H1 (cell line): ENCODE data around the gene MYO16. TPM values are rescaled to one million over a fixed set of nuclear protein-coding genes. Genes with fewer than 3 reads are reported as not detected.

Experiments
- CTCF ChIA-PET: fragments of 300-600 bp; sonication (Branson Sonifier 250); formaldehyde crosslinking; loops from one replicate; lab custom pipeline; 2021; ENCODE audit not compliant: partially characterized antibody; lab: Charles Lee
- POLR2A ChIA-PET: fragments of 300-600 bp; sonication (Branson Sonifier 250); formaldehyde crosslinking; loops from one replicate; lab custom pipeline; 2021; ENCODE audit warnings: inconsistent platforms; ENCODE audit not compliant: partially characterized antibody; lab: Charles Lee
- DNase-seq, 2 experiments: peaks; one replicate each; pipeline versions ENCODE4 v3.0.0 to v3.0.0-alpha.2; 2010 to 2022; ENCODE audit warnings: low spot score in 2 of 2, low read depth in 1 of 2, mixed read lengths in 1 of 2
- FAIRE-seq: peaks from 2 replicates; lab custom pipeline; 2011; peaks lifted over from hg19 to GRCh38; lab: Jason Lieb, UNC
- H2AFZ ChIP-seq: 2 replicates; pipeline ENCODE4 v1.8.1; 2012; ENCODE audit warnings: low read length, inconsistent platforms
- H2AK5ac ChIP-seq: 2 replicates; pipeline ENCODE4 v1.6.1; 2013; ENCODE audit warnings: low read depth, low read length
- H2BK120ac ChIP-seq: replicated peaks from 2 replicates; pipeline ENCODE3; 2013; ENCODE audit warnings: low read depth, low read length, inconsistent platforms
- H2BK12ac ChIP-seq: 2 replicates; pipeline ENCODE4 v1.6.1; 2013; ENCODE audit warnings: low read depth, low read length
- H2BK15ac ChIP-seq: 2 replicates; pipeline ENCODE4 v1.6.1; 2013; ENCODE audit warnings: low read length
- H2BK20ac ChIP-seq: 2 replicates; pipeline ENCODE4 v1.6.1; 2013; ENCODE audit warnings: low read length
- H2BK5ac ChIP-seq: 2 replicates; pipeline ENCODE4 v1.6.1; 2013; ENCODE audit warnings: low read depth, low read length
- H3K14ac ChIP-seq: 2 replicates; pipeline ENCODE4 v1.6.1; 2013; ENCODE audit warnings: inconsistent platforms; ENCODE audit not compliant: insufficient read length
- H3K18ac ChIP-seq: 2 replicates; pipeline ENCODE4 v1.6.1; 2013; ENCODE audit warnings: low read length; ENCODE audit errors: extremely low read depth
- H3K23ac ChIP-seq: 2 replicates; pipeline ENCODE4 v1.6.1; 2013; ENCODE audit warnings: inconsistent platforms; ENCODE audit not compliant: insufficient read length
- H3K23me2 ChIP-seq: 2 replicates; pipeline ENCODE4 v1.6.1; 2013; ENCODE audit warnings: low read depth, low read length
- H3K27ac ChIP-seq: 2 replicates; pipeline ENCODE4 v1.6.1; 2011; ENCODE audit warnings: low read depth, low read length, inconsistent platforms
- H3K27me3 ChIP-seq, 4 experiments: replicated peaks in 1 of 4; 1 replicate in 1 of 4; 2 replicates in 3 of 4; pipeline versions ENCODE4 v1.6.1 to v1.8.1; 2011 to 2013; ENCODE audit warnings: low read length in 3 of 4, mild to moderate bottlenecking in 3 of 4, inconsistent platforms in 2 of 4, mixed read lengths in 2 of 4, moderate library complexity in 1 of 4; ENCODE audit not compliant: control insufficient read depth in 3 of 4, insufficient read depth in 3 of 4; ENCODE audit errors: extremely low read depth in 1 of 4
- H3K36me3 ChIP-seq, 4 experiments: 2 replicates each; pipeline versions ENCODE4 v1.6.1 to v1.8.1; 2011 to 2013; ENCODE audit warnings: mild to moderate bottlenecking in 4 of 4, low read length in 3 of 4, moderate library complexity in 2 of 4, control low read depth in 1 of 4, inconsistent platforms in 1 of 4; ENCODE audit not compliant: insufficient read depth in 4 of 4, control insufficient read depth in 2 of 4
- H3K4ac ChIP-seq: replicated peaks from 2 replicates; pipeline ENCODE3; 2013; ENCODE audit warnings: low read length, low read depth, mixed read lengths, inconsistent platforms; ENCODE audit not compliant: insufficient read length
- H3K4me1 ChIP-seq, 4 experiments: replicated peaks in 1 of 4; 1 replicate in 1 of 4; 2 replicates in 3 of 4; pipeline versions ENCODE4 v1.6.1 to v1.8.1; 2011 to 2013; ENCODE audit warnings: low read length in 3 of 4, inconsistent platforms in 2 of 4, mixed read lengths in 1 of 4; ENCODE audit not compliant: insufficient read depth in 4 of 4, control insufficient read depth in 3 of 4
- H3K4me2 ChIP-seq, 2 experiments: 2 replicates each; pipeline versions ENCODE4 v1.6.1 to v1.8.1; 2011 to 2013; ENCODE audit warnings: low read depth in 2 of 2, low read length in 2 of 2, control low read depth in 1 of 2, inconsistent platforms in 1 of 2, mild to moderate bottlenecking in 1 of 2; ENCODE audit not compliant: insufficient read depth in 1 of 2
- H3K4me3 ChIP-seq, 4 experiments: fragments of 200-600, 300-600 bp in 1 of 4; sonication (generic), shearing (Covaris generic), sonication (Bioruptor Twin) in 1 of 4; 2 replicates each; pipeline versions ENCODE4 v1.5.1 to v1.8.1; 2011 to 2016; ENCODE audit warnings: low read length in 4 of 4, low read depth in 3 of 4, control low read depth in 2 of 4, inconsistent platforms in 2 of 4, mild to moderate bottlenecking in 2 of 4, mixed read lengths in 1 of 4, moderate library complexity in 1 of 4; ENCODE audit not compliant: insufficient read depth in 2 of 4; ENCODE audit errors: extremely low read depth in 1 of 4
- H3K56ac ChIP-seq: replicated peaks from 2 replicates; pipeline ENCODE3; 2013; ENCODE audit warnings: low read depth, mild to moderate bottlenecking, mixed read lengths, low read length, inconsistent platforms; ENCODE audit not compliant: insufficient read length
- H3K79me1 ChIP-seq: 2 replicates; pipeline ENCODE4 v1.6.1; 2013; ENCODE audit warnings: low read depth, low read length, control low read depth
- H3K79me2 ChIP-seq, 2 experiments: 2 replicates each; pipeline versions ENCODE4 v1.6.1 to v1.8.1; 2012 to 2013; ENCODE audit warnings: low read length in 2 of 2, mild to moderate bottlenecking in 2 of 2, inconsistent platforms in 1 of 2; ENCODE audit not compliant: insufficient read depth in 2 of 2, control insufficient read depth in 1 of 2
- H3K9ac ChIP-seq, 4 experiments: replicated peaks in 1 of 4; 1 replicate in 1 of 4; 2 replicates in 3 of 4; pipeline versions ENCODE4 v1.6.1 to v1.8.1; 2011 to 2013; ENCODE audit warnings: low read depth in 3 of 4, low read length in 3 of 4, control low read depth in 2 of 4, mild to moderate bottlenecking in 2 of 4, moderate library complexity in 2 of 4, inconsistent platforms in 1 of 4; ENCODE audit errors: extremely low read depth in 1 of 4
- H3K9me3 ChIP-seq, 2 experiments: 2 replicates each; pipeline versions ENCODE4 v1.6.1 to v1.8.1; 2012 to 2013; ENCODE audit warnings: mild to moderate bottlenecking in 2 of 2, moderate library complexity in 2 of 2, control low read depth in 1 of 2, inconsistent platforms in 1 of 2, low read depth in 1 of 2, low read length in 1 of 2, mixed read lengths in 1 of 2; ENCODE audit not compliant: insufficient read depth in 2 of 2
- H4K20me1 ChIP-seq, 2 experiments: replicated peaks in 1 of 2; 2 replicates each; pipeline versions ENCODE3 to v1.8.1; 2011 to 2013; ENCODE audit warnings: inconsistent platforms in 2 of 2, low read length in 2 of 2, mild to moderate bottlenecking in 1 of 2; ENCODE audit not compliant: insufficient read depth in 2 of 2, control insufficient read depth in 1 of 2
- H4K5ac ChIP-seq: 2 replicates; pipeline ENCODE4 v1.6.1; 2013; ENCODE audit warnings: low read length, low read depth, mixed read lengths, inconsistent platforms; ENCODE audit not compliant: insufficient read length
- H4K8ac ChIP-seq: 2 replicates; pipeline ENCODE4 v1.8.0; 2013; ENCODE audit warnings: mild to moderate bottlenecking, moderate library complexity, low read length, inconsistent platforms; ENCODE audit not compliant: insufficient read depth; ENCODE audit errors: extremely low read depth
- H4K91ac ChIP-seq: replicated peaks from 2 replicates; pipeline ENCODE3; 2013; ENCODE audit warnings: low read length, mixed read lengths, inconsistent platforms; ENCODE audit not compliant: insufficient read length
- BRCA1 ChIP-seq: IDR thresholded peaks from 2 replicates; pipeline ENCODE4 v1.6.1; 2012; ENCODE audit warnings: low read depth, low read length, improper control_type of control experiment
- CTCF ChIP-seq, 3 experiments: IDR thresholded peaks; 1 replicate in 2 of 3; 2 replicates in 1 of 3; pipeline versions ENCODE4 v1.5.1 to v1.6.1; 2011; ENCODE audit warnings: low read length in 3 of 3, mild to moderate bottlenecking in 3 of 3, inconsistent platforms in 2 of 3, low read depth in 1 of 3, moderate library complexity in 1 of 3; ENCODE audit not compliant: insufficient read depth in 1 of 3; ENCODE audit errors: control extremely low read depth in 1 of 3
- HDAC6 ChIP-seq: IDR thresholded peaks from one replicate; pipeline ENCODE4 v1.7.1; 2012; ENCODE audit warnings: low read depth, mild to moderate bottlenecking, inconsistent platforms, low read length, moderate library complexity
- KDM4A ChIP-seq: IDR thresholded peaks from one replicate; pipeline ENCODE4 v1.7.1; 2012; ENCODE audit warnings: low read depth, mild to moderate bottlenecking, moderate library complexity, low read length, inconsistent platforms; ENCODE audit not compliant: severe bottlenecking
- KDM5A ChIP-seq: fragments of 200-600 bp; IDR thresholded peaks from 2 replicates; pipeline ENCODE4 v1.7.1; 2012; ENCODE audit warnings: mild to moderate bottlenecking, low read length, inconsistent platforms, mixed read lengths
- RBBP5 ChIP-seq: IDR thresholded peaks from 2 replicates; pipeline ENCODE4 v1.7.1; 2012; ENCODE audit warnings: low read depth, mild to moderate bottlenecking, inconsistent platforms, low read length, moderate library complexity, borderline replicate concordance
- polyA plus RNA-seq, 7 experiments: library from polyadenylated mRNA; depleted of rRNA in 3 of 7; stranded (reverse) in 5 of 7; unstranded in 2 of 7; fragments of >200 nt in 5 of 7; fragments of 200-250 nt in 2 of 7; gene quantifications; 1 replicate in 5 of 7; 2 replicates in 1 of 7; 4 replicates in 1 of 7; pipeline versions ENCODE4 v1.2.1 to v1.2.3, GENCODE V29; 2011 to 2013; ENCODE audit warnings: missing spikeins in 2 of 7, mixed read lengths in 2 of 7
- total RNA-seq: library from RNA; stranded (reverse); fragmentation: NEBNext Ultra II Directional; extraction: Animal tissue kit (Norgen Biotek cat#: 25700); gene quantifications from 2 replicates; pipeline ENCODE4 v1.2.1, GENCODE V29; 2021

MYO16 gene
- total and polyA plus RNA-seq, 2 of the 8 experiments (the other 6 are each of a cell fraction or from before 2014, with no cell fraction given) = 0.02 to 0.22 TPM

- no peak overlapping the region for H2AFZ ChIP-seq
- no peak overlapping the region for H3K9ac ChIP-seq
- TF ChIP-seq HDAC6 (no peak), RBBP5 (no peak), KDM5A (no peak), CTCF (IDR thresholded peaks at IDR 0.05; ENCODE audit: control extremely low read depth in 1 of 3, insufficient read depth in 1 of 3, low read depth in 1 of 3, low read length in 3 of 3) (no peak), BRCA1 (no peak), KDM4A (no peak)
- TF ChIP-seq, all 59 proteins: peak for 0
- H3K14ac ChIP-seq = no peak overlapping the region
- H3K27ac ChIP-seq = no peak overlapping the region
- H3K56ac ChIP-seq = no peak overlapping the region
- no peak overlapping the region for H2BK20ac ChIP-seq
- CTCF ChIA-PET = interaction anchor here (1.0 to 2.0 kb wide), 2 partner anchors 17 to 580 kb away, joined by 3 to 5 read pairs; no protein-coding TSS in a partner anchor
- H4K8ac ChIP-seq = no peak overlapping the region
- FAIRE-seq = no peak
- no peaks in the 10 kb centered on the region for H3K79me2 ChIP-seq
- no peak overlapping the region for H2AK5ac ChIP-seq
- H2BK120ac ChIP-seq = no peak overlapping the region
- H4K5ac ChIP-seq = no peak overlapping the region
- H3K79me1 ChIP-seq = no peaks in the 10 kb centered on the region
- DNase-seq = no peak
- POLR2A ChIA-PET = no interaction called here
- H2BK15ac ChIP-seq = no peak overlapping the region
- no peak overlapping the region for H3K4me2 ChIP-seq
- H3K9me3 ChIP-seq = no peaks in the 10 kb centered on the region
- no peak overlapping the region for H3K18ac ChIP-seq
- H4K91ac ChIP-seq = no peak overlapping the region
- no peaks in the 10 kb centered on the region for H3K23me2 ChIP-seq
- no peaks in the 10 kb centered on the region for H4K20me1 ChIP-seq
- H2BK12ac ChIP-seq = no peak overlapping the region
- H3K4ac ChIP-seq = no peak overlapping the region
- H3K23ac ChIP-seq = no peak overlapping the region
- H3K4me1 ChIP-seq = no peaks in the 10 kb centered on the region
- H3K4me3 ChIP-seq = no peak overlapping the region
- H3K27me3 ChIP-seq = no peaks in the 10 kb centered on the region
- no peaks in the 10 kb centered on the region for H3K36me3 ChIP-seq
- H2BK5ac ChIP-seq = no peak overlapping the region
Measured at GRCh38 chr13:108962654-108963053, 333.2 kb downstream of the MYO16 start.
